HEK293T (cell line): ENCODE measurements around the gene CACNG5.
A peak's percentile ranks its signal among the peaks of the same experiment; 100 is the strongest.

Experiments used
- CTCF ChIA-PET: fragments of 350-600 bp; formaldehyde crosslinking; extraction: SDS; loops from one replicate; lab custom pipeline; 2021; ENCODE audit warnings: antibody characterized with exemption, inconsistent platforms; lab: Yijun Ruan, JAX
- POLR2A ChIA-PET: fragments of 350-600 bp; formaldehyde crosslinking; extraction: SDS; loops from one replicate; lab custom pipeline; 2020; ENCODE audit warnings: antibody characterized with exemption, inconsistent platforms; lab: Yijun Ruan, JAX
- DNase-seq: peaks from one replicate; pipeline ENCODE4 v3.0.0; 2012; ENCODE audit warnings: mixed read lengths; ENCODE audit errors: extremely low spot score
- ARNT ChIP-seq: fragments of 450-650 bp; IDR thresholded peaks from 2 replicates; pipeline ENCODE4 v1.6.1; 2017; ENCODE audit warnings: mild to moderate bottlenecking
- BHLHE40 ChIP-seq: fragments of 450-650 bp; IDR thresholded peaks from 2 replicates; pipeline ENCODE4 v1.6.1; 2016; ENCODE audit warnings: mild to moderate bottlenecking, moderate library complexity, borderline replicate concordance
- CTBP1 ChIP-seq: fragments of 450-650 bp; IDR thresholded peaks from 2 replicates; pipeline ENCODE4 v1.6.1; 2016; ENCODE audit warnings: borderline replicate concordance
- ELF4 ChIP-seq: fragments of 450-650 bp; IDR thresholded peaks from 2 replicates; pipeline ENCODE4 v1.6.1; 2017; ENCODE audit warnings: antibody characterized with exemption
- FOXA1 ChIP-seq: fragments of 450-650 bp; IDR thresholded peaks from 2 replicates; pipeline ENCODE4 v1.6.1; 2016; ENCODE audit warnings: mild to moderate bottlenecking
- FOXK2 ChIP-seq: fragments of 450-650 bp; IDR thresholded peaks from 2 replicates; pipeline ENCODE4 v1.6.1; 2016; ENCODE audit warnings: mild to moderate bottlenecking
- FOXM1 ChIP-seq: fragments of 450-650 bp; IDR thresholded peaks from 2 replicates; pipeline ENCODE4 v1.6.1; 2017; ENCODE audit warnings: mild to moderate bottlenecking, borderline replicate concordance
- HDGF ChIP-seq: fragments of 450-650 bp; IDR thresholded peaks from 2 replicates; pipeline ENCODE4 v1.6.1; 2017; ENCODE audit warnings: antibody characterized with exemption, borderline replicate concordance
- L3MBTL2 ChIP-seq: fragments of 450-650 bp; conservative IDR thresholded peaks from 2 replicates; pipeline ENCODE4 v1.6.1; 2016; ENCODE audit warnings: mild to moderate bottlenecking
- LEF1 ChIP-seq: fragments of 450-650 bp; IDR thresholded peaks from 2 replicates; pipeline ENCODE4 v1.6.1; 2017; ENCODE audit warnings: mild to moderate bottlenecking, borderline replicate concordance
- NFRKB ChIP-seq: fragments of 450-650 bp; IDR thresholded peaks from 2 replicates; pipeline ENCODE4 v1.6.1; 2016; ENCODE audit warnings: mild to moderate bottlenecking, moderate library complexity
- PKNOX1 ChIP-seq: fragments of 450-650 bp; IDR thresholded peaks from 2 replicates; pipeline ENCODE4 v1.6.1; 2016
- SP1 ChIP-seq: fragments of 450-650 bp; IDR thresholded peaks from 2 replicates; pipeline ENCODE4 v1.6.1; 2017
- SUZ12 ChIP-seq: fragments of 450-650 bp; IDR thresholded peaks from 2 replicates; pipeline ENCODE4 v1.6.1; 2016; ENCODE audit warnings: mild to moderate bottlenecking
- TARDBP ChIP-seq: fragments of 450-650 bp; IDR thresholded peaks from 2 replicates; pipeline ENCODE4 v1.6.1; 2016
- ZNF384 ChIP-seq: fragments of 450-650 bp; IDR thresholded peaks from 2 replicates; pipeline ENCODE4 v1.6.1; 2016

CACNG5 gene

GRCh38 chr17:66834919-66835454, at the start of gene CACNG5:
CACNG5 (plus strand) TSS chr17:66835117; CDS start chr17:66877333, 42,216 bp downstream.
- TF ChIP-seq NFRKB (no peak), PKNOX1 (no peak), ELF4 (no peak), LEF1 (no peak), CTBP1 (no peak), FOXA1 (no peak), TARDBP (no peak), HDGF (no peak), SUZ12 (no peak), SP1 (no peak), BHLHE40 (no peak), FOXM1 (no peak), ARNT (no peak), L3MBTL2 (no peak), ZNF384 (no peak), FOXK2 (no peak)
- CTCF ChIA-PET = interaction anchor here (0.6 kb wide), 1 partner anchor 110 kb away, joined by 3 read pairs; no protein-coding TSS in a partner anchor
- DNase-seq = peak; percentile 85
- POLR2A ChIA-PET = no interaction called here

GRCh38 chr17:66786107-66786506, 48.8 kb upstream of the CACNG5 start:
- TF ChIP-seq L3MBTL2 (no peak), PKNOX1 (no peak), HDGF (no peak), BHLHE40 (no peak), ZNF384 (no peak), ELF4 (no peak), ARNT (no peak), SUZ12 (no peak), FOXM1 (no peak), CTBP1 (no peak), TARDBP (no peak), SP1 (no peak)
- no peak for DNase-seq
- ChIA-PET POLR2A (no interaction called here), CTCF (no interaction called here)

- ChIA-PET CTCF (no interaction called here), POLR2A (no interaction called here)
- no peak for DNase-seq
- no peak for TF ChIP-seq NFRKB
- TF ChIP-seq FOXA1 = no peak
- TF ChIP-seq L3MBTL2 = no peak
- TF ChIP-seq HDGF = no peak
- no peak for TF ChIP-seq ARNT
- no peak for TF ChIP-seq TARDBP
- TF ChIP-seq CTBP1 = no peak
- no peak for TF ChIP-seq PKNOX1
- no peak for TF ChIP-seq BHLHE40
- no peak for TF ChIP-seq ZNF384
- no peak for TF ChIP-seq FOXM1
- TF ChIP-seq ELF4 = no peak
- TF ChIP-seq FOXK2 = no peak
- TF ChIP-seq LEF1 = no peak
- no peak for TF ChIP-seq SP1
- no peak for TF ChIP-seq SUZ12
These were observed 47.0 kb upstream of the CACNG5 start for GRCh38 chr17:66787914-66788313.

GRCh38 chr17:66789093-66789492, 45.8 kb upstream of the CACNG5 start:
- POLR2A ChIA-PET = no interaction called here
- DNase-seq = no peak
- CTCF ChIA-PET = no interaction called here
- TF ChIP-seq FOXA1 = no peak

- ChIA-PET POLR2A (no interaction called here), CTCF (no interaction called here)
- no peak for DNase-seq
- no peak for TF ChIP-seq TARDBP
These were observed 44.9 kb upstream of the CACNG5 start for GRCh38 chr17:66789961-66790437.

- ChIA-PET POLR2A (no interaction called here), CTCF (no interaction called here)
- TF ChIP-seq SP1 (no peak), FOXK2 (no peak), SUZ12 (no peak), TARDBP (no peak), PKNOX1 (no peak), ELF4 (no peak), BHLHE40 (no peak), NFRKB (no peak), ZNF384 (no peak), LEF1 (no peak), L3MBTL2 (no peak), FOXA1 (no peak), CTBP1 (no peak), FOXM1 (no peak), ARNT (no peak), HDGF (no peak)
- no peak for DNase-seq
These were observed 44.3 kb upstream of the CACNG5 start for GRCh38 chr17:66790501-66791061.
